Osteocyte (in vitro differentiated cells): ENCODE data around the gene DCHS1. TPM values are rescaled to one million over a fixed set of nuclear protein-coding genes. Genes with fewer than 3 reads are reported as not detected.

Experiments used
- DNase-seq: peaks from one replicate; pipeline ENCODE4 v3.0.0; 2021; ENCODE audit warnings: mixed read lengths; ENCODE audit not compliant: unreplicated experiment; ENCODE audit errors: extremely low spot score
- H3K27ac Mint-ChIP-seq: one replicate; pipeline ENCODE4 v1.8.0; 2021; ENCODE audit warnings: mild to moderate bottlenecking, mixed read lengths; ENCODE audit not compliant: unreplicated experiment
- H3K27me3 Mint-ChIP-seq: one replicate; pipeline ENCODE4 v1.8.0; 2021; ENCODE audit warnings: mixed read lengths; ENCODE audit not compliant: unreplicated experiment
- H3K36me3 Mint-ChIP-seq: one replicate; pipeline ENCODE4 v1.8.0; 2021; ENCODE audit warnings: mixed read lengths; ENCODE audit not compliant: unreplicated experiment
- H3K4me1 Mint-ChIP-seq: one replicate; pipeline ENCODE4 v1.8.0; 2021; ENCODE audit warnings: mixed read lengths; ENCODE audit not compliant: unreplicated experiment
- H3K4me3 Mint-ChIP-seq: one replicate; pipeline ENCODE4 v1.8.0; 2021; ENCODE audit warnings: mild to moderate bottlenecking, moderate library complexity, mixed read lengths; ENCODE audit not compliant: unreplicated experiment
- H3K9me3 Mint-ChIP-seq: one replicate; pipeline ENCODE4 v1.8.0; 2021; ENCODE audit warnings: mixed read lengths; ENCODE audit not compliant: unreplicated experiment
- total RNA-seq: library from RNA; stranded (reverse); gene quantifications from 2 replicates; pipeline ENCODE4 v1.2.1, GENCODE V29; 2021
- TF ChIP-seq, protein P1 (sequence below): fragments of 200-600 bp; sonication (generic); IDR thresholded peaks from 2 replicates; pipeline ENCODE4 v1.5.0; 2021; ENCODE audit warnings: antibody characterized with exemption, mild to moderate bottlenecking, moderate library complexity

Gene DCHS1
- total RNA-seq, 1 donor from 2014 or later = 63.0 TPM

DNA sequence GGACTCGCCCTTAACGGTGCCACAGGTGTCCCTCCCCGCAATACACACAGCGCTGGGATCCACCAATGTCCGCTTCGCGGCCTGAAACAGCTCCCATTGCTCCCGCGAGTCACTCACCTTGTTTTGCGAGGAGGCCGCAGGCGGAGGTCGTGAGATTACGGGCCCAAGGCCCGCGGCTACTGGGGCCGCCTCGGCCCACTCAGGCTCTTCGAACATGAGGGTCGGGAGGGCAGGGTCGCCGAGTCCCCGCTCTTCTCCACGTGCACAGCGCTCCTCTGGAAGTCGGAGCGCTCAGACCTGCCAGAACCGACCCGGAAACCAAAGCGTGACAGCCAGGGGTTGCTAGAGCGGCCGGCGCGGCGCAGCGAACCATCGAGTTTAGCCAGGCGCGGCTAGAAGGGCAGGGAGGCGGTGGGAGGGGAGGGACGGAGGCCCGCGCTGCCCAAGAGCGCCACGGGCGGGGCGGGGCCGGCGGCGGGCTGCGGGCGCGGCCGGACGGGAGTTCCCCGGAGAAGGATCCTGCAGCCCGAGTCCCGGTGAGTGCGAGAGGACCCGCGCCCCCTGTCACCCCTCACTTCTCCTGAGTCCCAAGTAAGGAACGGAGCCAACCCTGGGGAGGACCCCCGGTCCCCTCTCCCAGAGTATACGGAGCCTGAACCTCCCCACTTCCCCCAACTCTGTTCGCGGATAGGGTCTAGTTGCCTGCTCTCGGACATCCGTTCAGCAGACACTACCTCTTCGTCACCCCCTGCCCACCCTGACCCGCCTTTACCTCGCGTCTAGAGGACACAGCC lies 52.1 kb downstream of the DCHS1 start, which contains the start of the genes ILK and RRP8:
TSS of gene ILK (plus strand) at position 488 of the 794 bp plus-strand sequence. CDS start 498 bp downstream, outside the sequence.
TSS of gene RRP8 (minus strand) at position 330 of the 794 bp plus-strand sequence. CDS start at position 216, 114 bp downstream.
- no peaks in the 10 kb centered on the region for H3K27me3 Mint-ChIP-seq
- peaks cover 7% of the 10 kb centered on the region for H3K4me1 Mint-ChIP-seq
- peaks cover 13% of the 10 kb centered on the region for H3K36me3 Mint-ChIP-seq
- H3K27ac Mint-ChIP-seq = no peak within 1 kb of the TSS
- DNase-seq = peak; percentile 95
- TF ChIP-seq, protein P1, sequence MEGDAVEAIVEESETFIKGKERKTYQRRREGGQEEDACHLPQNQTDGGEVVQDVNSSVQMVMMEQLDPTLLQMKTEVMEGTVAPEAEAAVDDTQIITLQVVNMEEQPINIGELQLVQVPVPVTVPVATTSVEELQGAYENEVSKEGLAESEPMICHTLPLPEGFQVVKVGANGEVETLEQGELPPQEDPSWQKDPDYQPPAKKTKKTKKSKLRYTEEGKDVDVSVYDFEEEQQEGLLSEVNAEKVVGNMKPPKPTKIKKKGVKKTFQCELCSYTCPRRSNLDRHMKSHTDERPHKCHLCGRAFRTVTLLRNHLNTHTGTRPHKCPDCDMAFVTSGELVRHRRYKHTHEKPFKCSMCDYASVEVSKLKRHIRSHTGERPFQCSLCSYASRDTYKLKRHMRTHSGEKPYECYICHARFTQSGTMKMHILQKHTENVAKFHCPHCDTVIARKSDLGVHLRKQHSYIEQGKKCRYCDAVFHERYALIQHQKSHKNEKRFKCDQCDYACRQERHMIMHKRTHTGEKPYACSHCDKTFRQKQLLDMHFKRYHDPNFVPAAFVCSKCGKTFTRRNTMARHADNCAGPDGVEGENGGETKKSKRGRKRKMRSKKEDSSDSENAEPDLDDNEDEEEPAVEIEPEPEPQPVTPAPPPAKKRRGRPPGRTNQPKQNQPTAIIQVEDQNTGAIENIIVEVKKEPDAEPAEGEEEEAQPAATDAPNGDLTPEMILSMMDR = peak; percentile 36
- H3K9me3 Mint-ChIP-seq = no peaks in the 10 kb centered on the region
- no peak within 1 kb of the TSS for H3K4me3 Mint-ChIP-seq

DNA sequence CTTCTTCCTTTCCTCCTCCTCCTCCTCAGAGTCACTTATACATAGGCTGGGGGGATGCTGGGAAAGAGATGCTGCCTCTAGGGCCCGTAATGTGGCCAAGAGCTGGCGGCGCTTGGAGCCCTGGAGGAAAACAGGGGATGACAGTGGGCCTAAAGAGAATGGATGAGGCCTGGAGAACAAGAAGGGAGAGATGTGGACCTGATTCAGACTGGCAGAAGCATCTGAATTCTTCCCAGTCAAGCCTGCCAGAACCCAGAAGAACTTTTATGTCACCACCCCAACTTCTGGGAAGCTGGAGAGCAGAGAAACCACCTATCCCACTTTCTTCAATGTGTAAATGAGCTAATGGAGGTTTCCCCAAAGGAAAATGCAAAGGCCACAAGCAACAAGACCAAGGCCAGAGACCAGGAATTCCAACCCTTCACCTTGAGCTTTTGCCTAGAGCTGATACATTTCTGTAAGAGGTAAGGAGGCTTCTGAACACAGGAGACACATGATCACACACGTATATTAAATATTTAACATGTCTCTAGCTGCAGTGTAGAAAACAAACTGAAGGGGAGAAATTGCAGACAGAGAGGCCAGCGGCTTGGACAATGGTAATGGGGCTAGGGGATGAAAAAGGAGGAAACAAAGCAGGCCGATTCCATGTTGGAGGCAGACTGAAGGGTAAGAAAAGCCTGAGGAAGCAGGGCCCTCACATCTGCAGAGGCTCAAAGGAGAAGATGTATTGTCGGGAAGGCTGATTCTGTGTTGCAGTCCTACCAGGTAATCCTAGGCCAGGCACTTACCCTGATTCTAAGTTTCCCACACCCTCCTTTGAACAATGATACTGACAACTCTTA lies 53.3 kb downstream of the DCHS1 start:
- Mint-ChIP-seq H3K27me3 (no peaks in the 10 kb centered on the region), H3K27ac (no peak overlapping the region), H3K4me1 (peaks cover 2% of the 10 kb centered on the region), H3K4me3 (no peak overlapping the region), H3K9me3 (no peaks in the 10 kb centered on the region), H3K36me3 (peaks cover 14% of the 10 kb centered on the region)
- TF ChIP-seq, protein P1 = no peak
- peak; percentile 44 for DNase-seq

DNA sequence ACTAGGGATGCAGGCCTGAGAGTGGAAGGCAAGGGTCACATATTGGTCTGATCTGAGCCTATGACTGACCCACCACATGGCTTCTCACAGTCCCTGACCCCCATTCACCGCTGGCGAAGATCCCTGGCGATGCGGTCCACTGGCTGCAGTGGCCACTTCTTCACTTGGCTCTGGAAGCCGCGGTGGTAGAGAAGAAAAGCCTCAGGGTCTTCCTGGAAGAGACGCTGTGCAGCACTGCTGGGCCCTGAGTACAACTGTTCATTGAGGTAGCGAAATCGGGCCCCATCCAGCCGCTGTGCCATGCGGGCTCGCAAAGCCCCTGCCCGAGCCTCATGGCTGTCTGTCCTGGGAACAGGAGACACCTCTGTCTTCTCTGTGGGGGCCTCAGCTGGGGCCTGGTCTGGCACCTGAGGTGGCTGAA lies 54.6 kb downstream of the DCHS1 start:
- Mint-ChIP-seq H3K4me3 (no peak overlapping the region), H3K27ac (no peak overlapping the region), H3K9me3 (no peaks in the 10 kb centered on the region), H3K27me3 (no peaks in the 10 kb centered on the region), H3K36me3 (peaks cover 21% of the 10 kb centered on the region), H3K4me1 (peaks cover 2% of the 10 kb centered on the region)
- TF ChIP-seq, protein P1 = no peak
- DNase-seq = peak; percentile 76

DNA sequence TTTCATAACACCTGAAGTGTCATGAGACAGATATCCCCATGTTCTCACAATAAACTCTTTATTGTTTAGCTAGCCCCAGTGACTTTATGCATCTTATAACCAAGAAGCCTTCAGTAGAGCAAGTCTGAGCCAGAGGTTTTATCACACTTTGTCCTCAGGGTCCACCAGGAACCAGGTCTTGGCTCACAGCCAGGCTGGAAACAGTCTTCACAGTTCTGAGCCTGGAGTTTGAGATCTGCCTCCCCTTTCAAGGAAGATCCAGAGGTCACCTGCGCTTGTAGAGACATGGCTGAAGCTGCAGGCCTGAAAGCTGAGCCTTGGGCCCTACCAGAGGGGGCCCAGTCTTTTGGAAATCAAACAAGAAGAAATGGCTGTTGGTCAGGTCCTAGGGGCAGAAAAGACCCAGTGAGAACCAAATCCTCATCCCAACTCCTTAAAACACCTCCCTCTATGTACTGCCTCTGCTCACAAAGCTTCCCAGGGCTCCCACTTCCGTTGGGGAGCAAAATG lies 55.7 kb downstream of the DCHS1 start:
- no peaks in the 10 kb centered on the region for H3K27me3 Mint-ChIP-seq
- no peaks in the 10 kb centered on the region for H3K9me3 Mint-ChIP-seq
- TF ChIP-seq, protein P1 = no peak
- no peak overlapping the region for H3K27ac Mint-ChIP-seq
- H3K4me1 Mint-ChIP-seq = peaks cover 2% of the 10 kb centered on the region
- no peak overlapping the region for H3K4me3 Mint-ChIP-seq
- DNase-seq = peak; percentile 67
- H3K36me3 Mint-ChIP-seq = peaks cover 28% of the 10 kb centered on the region
